Measurements from ENCODE around the gene CDH12.
"Not testable (repeated sequence)": the region's sequence is repeated elsewhere in the genome, so short reads cannot be mapped to it uniquely, and the experiment has no call there.

CDH12 gene

DNA sequence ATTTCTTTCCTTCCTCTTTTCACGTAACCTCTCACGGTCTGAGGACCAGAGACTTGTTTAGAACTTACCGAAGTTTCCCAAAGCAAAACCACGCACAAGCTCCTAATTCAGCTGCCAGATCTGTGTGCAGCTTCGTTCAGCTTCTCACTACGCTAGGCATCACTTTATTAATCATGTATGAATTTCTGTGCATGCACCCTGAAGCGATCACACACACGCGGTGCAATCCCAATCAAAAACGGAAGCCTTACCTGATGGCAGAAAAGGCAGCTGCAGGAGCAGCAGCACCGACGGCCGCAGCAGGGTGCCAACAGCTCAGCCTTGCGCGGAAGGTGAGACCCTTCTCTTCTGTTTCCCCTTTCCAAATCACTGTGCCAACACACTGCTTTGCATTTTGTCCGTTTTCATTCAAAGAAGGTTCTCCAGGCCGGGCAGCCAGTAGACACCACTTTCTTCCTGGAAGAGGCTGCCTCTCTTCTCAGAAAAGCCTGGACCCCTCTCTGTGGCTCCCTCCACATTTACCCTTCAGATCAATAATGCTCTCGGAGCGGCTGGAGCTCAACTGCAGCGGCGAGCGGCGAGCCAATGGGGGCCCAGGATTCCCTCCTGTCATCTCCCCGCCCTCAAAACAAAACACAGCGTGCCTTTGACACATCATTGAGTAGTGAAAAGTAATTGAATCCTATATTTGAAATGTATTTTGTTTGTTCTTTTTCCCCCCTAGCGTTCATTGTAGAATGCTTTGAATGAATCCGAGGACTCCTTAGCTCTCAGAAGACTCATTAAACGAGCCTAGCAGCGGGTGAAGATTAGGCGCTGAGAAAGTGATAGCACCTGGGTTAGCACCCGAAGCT, at the start of gene CDH12:
TSS of gene CDH12 (minus strand) at position 538 of the 854 bp plus-strand sequence.
- no peak for FAIRE-seq

DNA sequence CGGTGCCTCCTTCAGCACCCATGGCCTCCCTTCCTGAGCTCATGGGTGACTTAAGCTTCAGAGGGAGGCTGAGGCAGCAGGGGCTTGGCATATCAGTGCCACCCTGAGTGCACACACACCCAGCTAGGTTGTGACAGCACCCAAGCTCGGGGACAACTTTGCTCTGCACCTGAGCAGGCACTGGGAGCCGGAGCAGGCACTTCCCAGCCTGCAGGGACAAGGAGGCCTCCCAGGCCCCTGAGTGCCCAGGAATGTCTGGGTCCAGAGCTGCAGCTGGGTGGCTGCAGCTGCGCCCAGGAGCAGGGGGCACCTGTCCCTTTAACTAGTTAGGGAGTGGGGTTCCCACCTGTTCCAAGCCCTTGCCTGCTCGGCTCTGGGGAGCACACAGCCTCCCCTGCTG, 48.7 kb upstream of the CDH12 start:
- no peak for FAIRE-seq

DNA sequence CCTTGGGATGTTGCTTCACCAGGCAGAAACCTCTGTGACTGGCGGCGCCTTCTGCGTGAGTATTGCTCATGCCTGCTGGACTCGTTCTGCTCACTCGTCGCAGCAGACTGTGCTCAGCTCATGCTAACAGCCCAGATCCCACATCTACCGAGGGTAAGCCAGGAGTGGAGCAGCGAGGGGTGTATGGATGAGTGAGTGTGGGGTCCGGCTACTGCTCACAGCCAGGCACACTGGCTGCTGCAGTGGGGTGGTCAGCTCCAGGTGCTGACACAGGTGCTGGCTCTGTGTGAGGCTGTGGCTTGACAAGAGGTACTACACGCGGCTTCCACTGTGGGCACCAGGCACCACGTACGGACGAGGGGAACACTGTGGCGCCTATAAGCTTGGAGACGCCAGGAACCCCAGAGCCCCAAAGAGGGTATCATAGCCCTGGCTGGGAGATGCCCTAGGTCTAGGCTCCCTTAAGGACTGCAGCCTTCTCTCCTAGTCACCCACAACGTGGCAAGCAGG, 47.7 kb upstream of the CDH12 start:
- no peak for FAIRE-seq

DNA sequence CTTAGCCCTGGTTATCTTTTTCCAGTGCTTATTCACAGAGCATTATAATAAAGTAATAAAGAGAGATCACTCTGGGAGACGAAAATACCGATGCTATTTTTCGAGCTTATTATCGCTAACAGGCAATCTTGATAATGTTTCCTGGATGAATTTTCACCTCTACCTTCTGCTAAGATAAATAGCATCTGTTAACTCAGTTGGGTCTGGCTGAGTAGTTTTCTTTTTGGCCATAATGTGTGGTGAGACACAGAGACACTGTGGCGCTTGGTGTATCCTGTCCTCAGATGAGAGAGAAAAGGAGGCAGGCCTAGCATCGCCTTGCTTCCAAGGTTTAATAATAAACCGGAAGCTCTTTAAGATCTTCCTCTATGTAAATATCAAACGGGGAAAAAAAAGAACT, 46.2 kb upstream of the CDH12 start:
- FAIRE-seq: no peak

DNA sequence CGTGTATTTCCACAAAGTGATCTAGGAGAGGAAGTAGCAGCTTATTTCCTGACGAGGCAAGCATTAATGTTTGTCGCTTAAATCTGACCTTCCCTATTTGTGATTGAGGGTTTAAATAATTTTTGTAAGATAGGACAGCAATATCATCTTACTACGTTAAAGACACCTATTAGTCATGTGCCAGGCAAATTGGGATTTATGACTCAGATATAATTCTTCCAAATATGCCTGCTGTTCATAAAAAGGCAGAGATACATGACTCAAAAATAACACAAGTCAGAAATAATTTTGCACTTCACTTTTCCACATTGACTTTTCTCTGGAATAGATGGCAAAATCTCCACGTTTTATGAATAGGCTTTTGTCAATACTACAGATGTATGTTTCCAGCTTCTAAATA, 43.0 kb upstream of the CDH12 start:
- FAIRE-seq: no peak

DNA sequence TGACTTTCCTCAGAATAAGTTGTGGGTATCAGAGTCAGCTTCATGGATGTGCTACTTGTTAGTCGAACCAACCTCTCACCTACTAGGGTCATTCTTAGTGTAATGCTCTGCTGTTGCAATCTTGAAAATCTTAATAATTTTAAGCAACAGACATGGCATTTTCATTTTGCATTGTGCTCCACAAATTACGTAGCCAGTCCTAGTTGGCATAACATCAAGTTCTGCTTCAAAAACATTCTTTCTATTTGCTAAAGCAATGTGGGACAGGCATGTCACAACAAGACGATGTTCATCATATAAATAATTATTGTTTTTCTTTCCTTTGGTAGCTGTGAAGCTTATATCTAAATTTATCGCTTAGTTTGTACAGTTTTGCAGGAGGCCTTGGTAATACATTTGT, 39.3 kb upstream of the CDH12 start:
- no peak for FAIRE-seq

DNA sequence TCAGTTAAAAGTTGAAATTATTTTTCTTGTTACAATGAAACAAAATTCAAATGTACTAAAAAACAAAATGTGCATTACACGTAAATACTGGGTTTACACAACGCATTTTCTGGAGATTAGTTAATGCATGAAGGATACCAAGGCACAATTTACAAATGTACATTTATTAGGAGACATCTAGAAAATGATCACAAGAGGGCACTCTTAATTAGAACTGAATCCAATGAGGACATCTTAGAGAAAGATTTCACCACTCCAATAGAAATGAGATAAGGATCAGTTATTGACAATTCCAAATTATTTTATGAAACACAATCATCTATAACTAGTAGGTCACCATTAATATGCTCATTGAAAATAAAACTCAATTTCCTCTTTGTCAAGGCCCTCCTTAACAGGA, 36.6 kb upstream of the CDH12 start:
- no peak for FAIRE-seq

DNA sequence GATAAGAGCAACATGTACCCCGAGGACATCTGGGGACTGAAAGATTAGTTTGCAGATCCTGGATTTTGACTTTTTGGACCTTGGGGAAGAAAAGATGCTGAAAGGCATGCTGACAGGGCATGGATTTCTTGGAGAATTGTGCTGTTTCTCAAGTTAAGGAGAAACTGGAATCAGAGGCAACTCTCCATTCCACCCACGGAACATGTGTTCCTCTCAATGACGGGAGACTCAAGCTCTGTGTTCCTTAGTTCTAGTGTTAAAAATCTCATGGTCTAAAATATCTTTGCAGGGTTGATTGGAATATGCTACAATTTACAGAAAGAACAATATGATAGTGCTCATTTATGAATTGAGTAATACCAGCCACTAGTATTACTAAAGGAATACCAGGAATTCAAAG, 34.4 kb upstream of the CDH12 start:
- no peak for FAIRE-seq

DNA sequence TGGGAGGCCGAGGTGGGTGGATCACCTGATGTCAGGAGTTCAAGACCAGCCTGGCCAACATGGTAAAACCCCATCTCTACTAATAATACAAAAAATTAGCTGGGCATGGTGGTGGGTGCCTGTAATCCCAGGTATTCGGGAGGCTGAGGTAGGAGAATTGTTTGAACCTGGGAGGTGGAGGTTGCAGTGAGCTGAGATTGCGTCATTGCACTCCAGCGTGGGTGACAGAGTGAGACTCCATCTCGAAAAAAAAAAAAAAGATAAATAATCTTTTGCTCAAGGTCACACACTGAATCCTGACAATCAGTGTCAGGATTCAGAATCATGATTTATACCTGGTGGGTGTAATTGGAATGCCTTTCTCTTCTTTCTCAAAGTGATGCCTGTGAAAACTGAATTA, 5.8 kb upstream of the CDH12 start:
- not testable (repeated sequence) for FAIRE-seq

DNA sequence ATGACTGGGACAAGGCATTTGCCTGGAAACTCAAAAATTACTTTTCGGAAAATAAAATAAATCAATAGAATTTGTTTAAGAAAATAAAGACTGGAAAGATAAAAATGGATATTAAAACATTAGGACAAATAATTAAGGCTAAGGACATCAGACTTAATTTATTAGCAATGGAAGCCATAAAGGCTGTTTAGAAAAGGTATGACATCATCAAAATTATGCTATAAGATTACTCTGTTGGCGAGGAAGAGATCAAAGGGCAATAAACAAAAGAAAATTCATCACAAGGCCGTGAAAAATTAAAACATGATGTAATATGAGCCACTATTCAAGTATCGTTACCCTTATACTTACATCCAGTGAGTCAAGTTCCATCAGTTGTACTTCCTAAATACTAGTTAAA, 2.7 kb upstream of the CDH12 start:
- FAIRE-seq: no peak

DNA sequence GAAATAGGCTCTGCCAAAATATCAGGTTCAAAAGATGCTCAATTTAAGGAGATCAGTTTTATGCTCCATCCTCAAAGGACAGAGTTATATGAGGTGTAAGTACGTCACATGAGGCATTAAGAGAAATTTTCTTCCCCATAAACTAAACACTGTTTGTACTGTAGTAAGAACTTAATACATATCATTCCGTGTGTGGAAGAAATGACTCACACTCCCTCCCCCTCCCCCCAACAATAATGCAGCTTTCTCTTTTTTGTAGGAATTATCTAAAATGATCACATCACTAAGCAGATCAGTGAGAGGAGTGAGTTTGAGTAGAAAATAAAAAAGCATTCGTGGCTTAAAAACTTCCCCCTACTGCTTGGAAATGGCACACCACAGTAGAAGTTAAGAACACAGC, 2.2 kb downstream of the CDH12 start:
- FAIRE-seq: no peak

DNA sequence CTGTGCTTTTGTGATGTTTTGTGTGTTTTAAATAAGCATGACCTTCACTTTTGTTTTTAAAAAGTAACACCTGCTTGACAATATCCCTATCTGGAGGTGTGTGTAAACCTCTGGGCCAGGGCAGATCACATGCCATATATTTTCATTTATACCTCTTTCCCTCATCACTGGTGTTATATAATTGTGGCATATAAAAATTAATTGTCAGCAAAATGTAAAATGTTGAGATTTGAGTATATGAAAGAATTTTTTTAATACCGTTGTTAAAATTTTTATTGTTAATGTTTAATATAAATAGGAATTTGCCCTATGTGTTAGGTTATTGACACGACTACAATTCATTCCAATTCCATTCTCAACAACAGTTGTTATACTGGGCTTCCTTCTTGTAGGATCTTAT, 6.5 kb downstream of the CDH12 start:
- FAIRE-seq: no peak

DNA sequence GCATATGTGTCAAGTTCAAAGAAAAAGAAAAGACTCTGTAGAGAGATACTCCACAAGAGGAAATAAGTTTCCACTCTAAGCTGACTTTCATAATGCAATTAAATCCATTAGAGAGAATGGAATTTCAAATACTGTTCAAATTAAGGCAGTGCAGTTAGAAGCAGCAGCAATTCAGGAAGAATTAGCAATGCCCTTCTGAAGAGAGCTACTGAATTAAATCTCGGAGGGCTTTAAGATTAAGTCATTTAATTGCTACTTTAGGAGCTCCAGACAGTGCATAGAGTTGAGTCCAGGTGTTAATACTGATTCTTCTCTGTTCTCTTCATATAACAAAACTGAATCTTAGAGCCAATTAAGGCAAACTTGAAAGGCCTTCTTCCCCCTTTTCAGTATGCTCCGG, 8.5 kb downstream of the CDH12 start:
- no peak for FAIRE-seq

DNA sequence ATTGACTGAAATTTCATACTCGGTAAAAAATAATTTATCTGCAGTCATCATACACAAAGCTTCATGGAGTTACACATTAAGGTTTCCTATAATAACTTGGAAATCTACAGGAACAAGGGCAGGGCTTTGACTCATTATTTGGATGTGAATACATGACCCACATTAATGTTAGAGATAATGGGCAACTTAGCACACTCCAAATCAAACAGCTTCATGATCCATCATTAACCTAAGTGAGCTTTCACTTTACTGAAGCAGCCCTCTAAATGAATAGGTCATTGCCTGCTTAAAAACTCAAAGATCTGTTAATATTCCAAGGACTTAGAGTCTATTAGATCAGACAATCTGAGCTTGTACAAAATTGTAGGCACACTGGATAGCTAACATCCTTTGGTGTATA, 9.0 kb downstream of the CDH12 start:
- FAIRE-seq: no peak

DNA sequence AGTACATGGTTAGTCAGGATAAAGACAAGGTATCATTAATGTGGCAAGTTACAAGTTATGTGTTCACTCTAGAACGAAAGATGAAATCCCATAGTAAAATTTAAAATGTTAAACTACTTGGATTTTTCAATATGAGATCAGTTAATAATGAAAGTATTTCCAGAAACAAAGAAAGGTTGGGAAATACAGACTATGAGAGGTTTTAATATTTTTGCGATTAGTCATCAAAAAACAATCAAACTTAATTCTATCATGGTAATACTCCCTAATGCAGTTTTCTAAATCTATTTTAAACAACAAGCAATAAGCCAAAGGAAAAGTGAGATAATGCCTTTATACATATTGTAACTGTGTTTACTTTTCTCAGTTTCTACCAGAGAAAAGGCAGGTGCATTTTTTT, 10.6 kb downstream of the CDH12 start:
- no peak for FAIRE-seq

DNA sequence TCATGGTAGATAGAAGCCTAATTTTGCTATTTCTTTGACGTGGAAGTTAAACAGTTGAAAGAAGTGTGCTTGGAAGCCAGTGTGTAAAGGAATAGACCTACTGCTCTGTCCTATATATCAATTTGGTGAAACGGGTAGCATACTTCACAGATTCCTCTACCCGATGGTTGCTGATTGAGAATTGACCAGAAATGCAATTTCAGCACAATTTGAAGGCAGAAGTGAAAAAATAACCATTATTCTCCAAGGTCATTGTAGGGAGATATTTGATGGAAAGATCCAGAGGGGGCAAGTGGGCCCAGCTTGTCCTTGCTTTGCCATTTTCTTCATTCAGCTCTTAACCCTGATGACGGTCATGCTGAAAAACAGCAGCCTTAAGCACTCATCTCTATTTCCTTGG, 15.3 kb downstream of the CDH12 start:
- FAIRE-seq: no peak

DNA sequence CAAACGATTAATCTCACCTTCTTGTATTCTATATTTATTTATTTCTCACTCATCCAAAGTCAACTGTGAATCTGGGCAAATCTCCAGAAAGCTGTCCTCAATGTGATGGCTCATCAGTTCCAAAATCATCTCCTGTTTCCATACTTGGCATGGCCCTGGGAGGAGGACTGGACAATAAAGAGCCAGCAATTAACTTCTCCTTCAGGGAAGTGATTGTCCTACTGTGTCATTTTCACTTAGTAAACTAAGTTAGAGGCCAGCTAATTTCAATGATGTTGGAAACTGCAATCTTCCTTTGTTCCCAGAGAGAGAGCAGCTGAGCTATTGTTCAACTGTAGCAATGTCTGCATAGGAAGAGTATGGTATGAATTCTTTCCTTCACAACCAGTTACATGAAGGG, 17.5 kb downstream of the CDH12 start:
- no peak for FAIRE-seq

DNA sequence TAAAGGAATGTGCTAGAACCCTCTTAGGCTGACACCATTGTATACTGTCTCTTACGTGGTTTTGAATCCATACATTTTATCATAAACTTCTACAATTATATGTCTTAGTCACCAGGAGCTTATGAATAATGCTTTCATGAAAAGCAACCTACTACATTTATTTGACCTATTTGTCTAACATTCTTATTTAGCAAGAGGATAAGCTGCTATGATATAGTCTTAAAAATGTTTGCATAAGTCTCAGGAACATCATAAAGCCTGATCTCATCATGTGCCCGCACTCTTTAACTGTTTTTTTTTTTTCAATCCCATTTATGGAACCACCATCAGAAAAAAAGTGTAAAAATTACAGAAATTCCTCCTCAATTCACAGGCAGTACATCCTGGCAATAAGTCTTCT, 59.7 kb downstream of the CDH12 start:
- FAIRE-seq: no peak

DNA sequence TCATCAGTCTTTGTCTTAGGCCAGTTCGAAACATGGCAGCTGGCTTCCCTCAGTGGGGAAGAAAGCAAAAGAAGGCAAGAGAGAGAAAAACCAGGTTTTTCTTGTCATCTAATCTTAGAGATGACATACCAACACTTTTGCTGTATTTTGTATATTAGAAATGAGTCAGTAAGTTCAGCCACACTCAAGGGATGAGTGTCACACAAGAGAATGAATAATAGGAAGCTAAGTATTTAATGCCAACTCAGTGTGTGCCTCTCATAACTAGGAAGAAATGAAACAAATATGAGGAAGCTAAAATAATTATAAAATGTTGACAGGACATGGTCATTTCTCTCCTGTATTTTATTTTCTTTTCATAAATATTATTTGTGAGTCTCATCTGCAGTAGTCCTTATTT, 65.3 kb downstream of the CDH12 start:
- FAIRE-seq: no peak

DNA sequence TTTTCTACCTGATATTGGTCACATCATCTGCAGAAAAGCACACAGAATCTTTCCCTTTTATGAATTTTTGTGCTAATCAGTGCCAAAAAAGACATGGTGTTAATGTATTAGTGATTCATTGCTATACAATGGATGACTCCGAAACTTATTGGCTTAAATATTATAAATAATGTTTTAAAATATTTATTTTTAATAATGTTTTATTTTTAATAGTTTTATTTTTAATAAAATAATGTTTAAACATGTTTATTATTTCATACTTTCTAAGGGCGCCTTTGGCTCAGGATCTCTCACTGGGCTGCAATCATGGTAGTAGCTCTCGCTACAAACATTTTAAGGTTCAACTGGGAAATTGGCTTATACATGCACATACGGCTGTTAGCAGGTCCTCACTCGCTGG, 65.7 kb downstream of the CDH12 start:
- no peak for FAIRE-seq

DNA sequence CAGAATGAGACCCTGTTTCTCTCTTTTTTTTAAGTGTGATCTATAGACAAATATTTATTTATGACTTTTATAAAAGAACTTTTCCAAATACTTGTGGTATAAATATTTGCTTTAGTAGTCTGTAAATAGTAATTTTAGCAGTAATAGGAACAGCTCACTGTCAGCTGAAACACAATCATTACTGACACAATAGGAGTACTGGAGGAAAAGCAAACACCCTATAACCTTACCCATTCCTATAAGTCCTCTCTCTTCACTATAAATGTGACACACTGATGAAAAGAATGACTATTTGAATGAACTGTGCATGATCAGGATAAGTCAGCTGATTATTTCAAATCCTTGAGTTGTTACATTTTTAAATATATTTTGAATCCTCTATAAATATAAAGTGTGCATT, 72.4 kb downstream of the CDH12 start:
- FAIRE-seq: no peak

DNA sequence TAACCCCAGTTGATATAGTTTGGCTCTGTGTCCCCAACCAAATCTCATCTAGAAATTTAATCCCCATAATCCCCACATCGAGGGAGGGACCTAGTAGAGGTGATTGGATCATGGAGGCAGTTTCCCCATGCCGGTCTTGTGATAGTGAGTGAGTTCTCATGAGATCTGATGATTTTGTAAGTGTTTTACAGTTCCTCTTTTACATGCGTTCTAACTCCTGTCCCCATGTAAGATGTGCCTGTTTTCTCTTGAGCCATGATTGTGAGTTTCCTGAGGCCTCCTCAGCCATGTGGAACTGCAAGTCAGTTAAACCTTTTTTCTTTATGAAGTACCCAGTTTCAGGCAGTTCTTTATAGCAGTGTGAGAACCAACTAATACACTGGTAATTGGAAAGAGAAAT, 73.6 kb downstream of the CDH12 start:
- no peak for FAIRE-seq

DNA sequence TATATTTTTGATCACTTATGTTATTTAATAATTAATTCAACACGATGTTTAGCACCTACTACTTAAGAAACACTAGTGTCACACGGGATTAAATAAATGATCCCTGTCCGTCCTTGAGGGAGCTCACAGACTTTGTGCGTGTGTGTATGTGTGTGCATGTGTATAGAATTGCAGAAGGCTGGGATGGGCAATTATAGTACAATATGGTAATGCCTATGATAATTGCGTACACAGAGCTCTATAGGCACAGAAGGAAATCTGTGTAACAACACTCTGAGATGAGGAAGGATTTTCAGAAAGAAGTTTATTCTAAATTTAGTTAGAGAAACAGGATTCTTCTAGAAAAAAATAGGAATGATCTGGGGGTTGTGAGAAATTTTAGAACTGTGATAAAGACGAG, 76.9 kb downstream of the CDH12 start:
- no peak for FAIRE-seq

DNA sequence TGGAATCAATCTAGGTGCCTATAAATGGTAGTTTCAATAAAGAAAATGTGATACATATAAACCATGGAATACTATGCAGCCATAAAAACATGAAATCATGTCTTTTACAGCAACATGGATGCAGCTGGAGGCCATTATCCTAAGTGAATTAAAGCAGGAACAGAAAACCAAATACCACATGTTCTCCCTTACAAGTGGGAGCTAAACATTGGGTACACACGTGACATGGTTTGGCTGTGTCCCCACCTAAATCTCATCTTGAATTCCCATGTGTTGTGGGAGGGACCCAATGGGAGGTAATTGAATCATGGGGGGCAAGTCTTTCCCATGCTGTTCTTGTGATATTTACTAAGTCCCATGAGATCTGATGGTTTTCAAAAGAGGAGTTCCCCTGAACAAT, 78.9 kb downstream of the CDH12 start:
- not testable (repeated sequence) for FAIRE-seq

DNA sequence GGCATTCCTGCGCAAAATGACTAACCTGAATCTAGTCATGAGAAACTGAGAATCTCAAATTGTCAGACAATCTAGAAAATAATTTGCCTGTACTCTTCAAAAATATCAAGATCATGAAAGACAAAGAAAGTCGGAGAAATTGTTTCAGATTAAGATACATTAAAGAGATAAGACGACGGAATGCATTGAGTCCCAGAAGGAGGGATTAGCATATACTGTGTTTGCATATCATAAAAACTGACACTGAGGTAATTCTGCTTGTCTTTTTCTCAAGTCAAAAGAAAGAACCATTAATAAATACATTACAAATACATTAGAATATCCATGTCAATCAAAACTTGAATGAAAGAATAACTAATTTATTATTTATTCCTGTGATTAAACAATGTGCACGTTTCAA, 88.4 kb downstream of the CDH12 start:
- no peak for FAIRE-seq
